ENCODE measurements around the gene UXS1.

GRCh38 chr2:106065983-106066820 lies 127.9 kb downstream of the UXS1 start:
- no peak for TF ChIP-seq CTCF (conservative IDR thresholded peaks at IDR 0.05; ENCODE audit: low read length)
- TF ChIP-seq EZH2phosphoT487 (IDR thresholded peaks at IDR 0.05; ENCODE audit: borderline replicate concordance): no peak

Measured in Loucy (cell line).